ENCODE data around the gene CMSS1. TPM values are rescaled to one million over a fixed set of nuclear protein-coding genes. Genes with fewer than 3 reads are reported as not detected.
"Not testable (repeated sequence)": the region's sequence is repeated elsewhere in the genome, so short reads cannot be mapped to it uniquely, and the experiment has no call there.

CMSS1 gene
- total RNA-seq, 1 experiment from 2014 or later = 59.1 TPM

GRCh38 chr3:100051513-100051912 lies 233.9 kb downstream of the CMSS1 start:
- not testable (repeated sequence) for DNase-seq (ENCODE audit: low read depth)

GRCh38 chr3:100053951-100054620 lies 236.4 kb downstream of the CMSS1 start:
- DNase-seq (ENCODE audit: low read depth) = no peak

- no peak for DNase-seq (ENCODE audit: low read depth)
Measured at GRCh38 chr3:100057716-100058575, 240.3 kb downstream of the CMSS1 start.

- no peak for DNase-seq (ENCODE audit: low read depth)
Measured at GRCh38 chr3:100059472-100059871, 241.8 kb downstream of the CMSS1 start.

GRCh38 chr3:100060685-100061484 lies 243.2 kb downstream of the CMSS1 start:
- no peak for DNase-seq (ENCODE audit: low read depth)

- no peak for DNase-seq (ENCODE audit: low read depth)
Measured at GRCh38 chr3:100062665-100063064, 245.0 kb downstream of the CMSS1 start.

- DNase-seq (ENCODE audit: low read depth) = peak; percentile 40
Measured at GRCh38 chr3:100063929-100064461, 246.3 kb downstream of the CMSS1 start.

- no peak for DNase-seq (ENCODE audit: low read depth)
Measured at GRCh38 chr3:100067589-100067988, 249.9 kb downstream of the CMSS1 start.

- peak; percentile 23 for DNase-seq (ENCODE audit: low read depth)
Measured at GRCh38 chr3:100068826-100069225, 251.2 kb downstream of the CMSS1 start.

- no peak for DNase-seq (ENCODE audit: low read depth)
Measured at GRCh38 chr3:100069472-100069871, 251.8 kb downstream of the CMSS1 start.

GRCh38 chr3:100072326-100073048 lies 254.8 kb downstream of the CMSS1 start:
- DNase-seq (ENCODE audit: low read depth) = peak; percentile 50

- DNase-seq (ENCODE audit: low read depth) = no peak
Measured at GRCh38 chr3:100073049-100073713, 255.5 kb downstream of the CMSS1 start.

- no peak for DNase-seq (ENCODE audit: low read depth)
Measured at GRCh38 chr3:100073714-100074307, 256.1 kb downstream of the CMSS1 start.

- no peak for DNase-seq (ENCODE audit: low read depth)
Measured at GRCh38 chr3:100075196-100075595, 257.5 kb downstream of the CMSS1 start.

- no peak for DNase-seq (ENCODE audit: low read depth)
Measured at GRCh38 chr3:100075851-100076730, 258.4 kb downstream of the CMSS1 start.

- no peak for DNase-seq (ENCODE audit: low read depth)
Measured at GRCh38 chr3:100076731-100077529, 259.3 kb downstream of the CMSS1 start.

GRCh38 chr3:100079328-100079727 lies 261.7 kb downstream of the CMSS1 start:
- no peak for DNase-seq (ENCODE audit: low read depth)

GRCh38 chr3:100080573-100080972 lies 262.9 kb downstream of the CMSS1 start:
- no peak for DNase-seq (ENCODE audit: low read depth)
